ENCODE measurements around the gene NFIX. TPM values are rescaled to one million over a fixed set of nuclear protein-coding genes. Genes with fewer than 3 reads are reported as not detected.

The NFIX gene
- 37.2 and 41.9 TPM in 2 replicates for total RNA-seq

GRCh38 chr19:12994701-12995595, at the start of gene NFIX:
TSS of gene NFIX (plus strand) at chr19:12995475. CDS start at chr19:12995838, 363 bp downstream.

GRCh38 chr19:12945479-12946091, 49.7 kb upstream of the NFIX start, which contains the start of gene RAD23A:
TSS of gene RAD23A (plus strand) at chr19:12945862. CDS start at chr19:12945949, 87 bp downstream.

GRCh38 chr19:12956446-12957388, 38.6 kb upstream of the NFIX start, which contains the start of gene GADD45GIP1:
TSS of gene GADD45GIP1 (minus strand) at chr19:12957223. CDS start at chr19:12957212, 11 bp downstream.

GRCh38 chr19:12969292-12969988, 25.8 kb upstream of the NFIX start, which contains the start of gene DAND5:
TSS of gene DAND5 (plus strand) at chr19:12969576. CDS start at chr19:12969661, 85 bp downstream.

GRCh38 chr19:13102666-13103580, 107.6 kb downstream of the NFIX start, which contains the start of gene LYL1:
TSS of gene LYL1 (minus strand) at chr19:13102858. CDS start at chr19:13101171, 1,687 bp downstream.

GRCh38 chr19:13116282-13117175, 121.3 kb downstream of the NFIX start, which contains the start of gene TRMT1:
TSS of gene TRMT1 (minus strand) at chr19:13116740. CDS start at chr19:13116399, 341 bp downstream.

DNA sequence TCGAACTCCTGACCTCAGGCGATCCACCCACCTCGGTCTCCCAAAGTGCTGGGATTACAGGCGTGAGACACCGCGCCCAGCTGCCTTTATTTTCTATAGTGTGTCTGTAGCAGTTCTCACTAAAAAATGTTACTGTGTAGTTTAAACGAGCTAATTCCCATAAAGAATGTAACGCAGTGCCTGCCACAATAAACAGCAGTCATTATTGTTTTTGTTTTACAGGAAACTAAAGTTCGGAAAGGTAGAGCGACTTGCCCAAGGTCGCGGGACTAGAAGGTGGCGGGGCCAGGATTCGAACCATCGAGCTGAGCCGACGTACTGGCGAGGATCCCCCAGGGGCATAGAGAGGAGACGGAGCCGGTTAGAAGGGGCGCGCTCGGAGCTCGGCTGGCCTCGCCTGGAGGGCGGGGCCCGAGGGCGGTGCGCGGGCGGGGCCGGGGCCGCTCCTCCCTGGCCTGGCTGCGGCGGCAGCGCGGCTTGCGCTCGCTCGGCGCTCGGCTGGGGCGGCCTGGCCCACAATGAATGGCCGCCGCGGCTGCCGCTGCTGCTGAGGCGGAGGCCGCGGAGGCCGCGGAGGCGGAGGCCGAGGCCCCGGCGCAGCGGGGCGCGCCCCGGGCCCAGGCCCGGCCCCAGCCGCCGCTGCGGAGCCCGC, 122.6 kb downstream of the NFIX start, which contains the start of gene NACC1:
Gene NACC1, plus strand, starts transcription at position 493 of the 652 bp plus-strand sequence. CDS start 16,944 bp downstream, outside the sequence.

Other genes with a start within 250 kb of the NFIX start
- gene BEST2, start 243.7 kb upstream of the NFIX start, total RNA-seq = not detected in 2 replicates
- 13.3 and 14.2 TPM in 2 replicates for gene HOOK2, start 219.9 kb upstream of the NFIX start, total RNA-seq
- 187 and 191 TPM in 2 replicates for gene JUNB, start 204.0 kb upstream of the NFIX start, total RNA-seq
- 188 and 197 TPM in 2 replicates for gene PRDX2, start 193.7 kb upstream of the NFIX start, total RNA-seq
- not detected in 2 replicates for gene THSD8, start 193.4 kb upstream of the NFIX start, total RNA-seq
- 4.4 and 45.4 TPM in 2 replicates for gene RNASEH2A, start 188.9 kb upstream of the NFIX start, total RNA-seq
- gene RTBDN, start 160.9 kb upstream of the NFIX start, total RNA-seq = not detected in 2 replicates
- not detected in 2 replicates for gene MAST1, start 157.0 kb upstream of the NFIX start, total RNA-seq
- gene DNASE2, start 114.0 kb upstream of the NFIX start, total RNA-seq = 11.5 and 37.2 TPM in 2 replicates
- gene KLF1, start 108.3 kb upstream of the NFIX start, total RNA-seq = not detected in 2 replicates
- 32.4 and 35.7 TPM in 2 replicates for gene GCDH, start 104.3 kb upstream of the NFIX start, total RNA-seq
- 0.22 TPM in 1 of 2 replicates, not detected in the other for gene SYCE2, start 76.2 kb upstream of the NFIX start, total RNA-seq
- 98.8 and 109 TPM in 2 replicates for gene FARSA, start 61.8 kb upstream of the NFIX start, total RNA-seq
- gene CALR, start 56.9 kb upstream of the NFIX start, total RNA-seq = 1,645 and 6,576 TPM in 2 replicates
- 93.7 and 179 TPM in 2 replicates for gene RAD23A, start 49.6 kb upstream of the NFIX start, total RNA-seq
- 15.8 and 19.3 TPM in 2 replicates for gene GADD45GIP1, start 38.3 kb upstream of the NFIX start, total RNA-seq
- 0.14 TPM in 1 of 2 replicates, not detected in the other for gene DAND5, start 25.9 kb upstream of the NFIX start, total RNA-seq
- gene LYL1, start 107.4 kb downstream of the NFIX start, total RNA-seq = 1.5 and 6.9 TPM in 2 replicates
- gene TRMT1, start 121.3 kb downstream of the NFIX start, total RNA-seq = 33.5 and 45.1 TPM in 2 replicates
- 85.6 and 148 TPM in 2 replicates for gene NACC1, start 122.8 kb downstream of the NFIX start, total RNA-seq
- gene STX10, start 154.9 kb downstream of the NFIX start, total RNA-seq = 63.0 and 69.0 TPM in 2 replicates
- 45.7 and 87.5 TPM in 2 replicates for gene IER2, start 154.9 kb downstream of the NFIX start, total RNA-seq

Data from placental pericyte (primary cell).